ENCODE data around the gene DMPK. TPM values are rescaled to one million over a fixed set of nuclear protein-coding genes. Genes with fewer than 3 reads are reported as not detected.

The DMPK gene
- total RNA-seq, 6 donors from 2014 or later, result 24.2 to 192 (median 43.8) TPM

- H3K36me3 ChIP-seq, result peaks cover 0 to 44% (median 26%) of the 10 kb centered on the region in 4 donors
- DNase-seq, result no peak
- peak overlapping the region in 3 of 4 donors; percentile 47 to 58 (median 55) for H3K4me3 ChIP-seq
- H3K9me3 ChIP-seq, result no peaks in the 10 kb centered on the region
- WGBS, 2 donors, result 64 to 72% methylated on average over 18 to 19 of the region's 26 CpGs
- peaks cover 35 to 57% (median 43%) of the 10 kb centered on the region in 4 donors for H3K4me1 ChIP-seq
- peak overlapping the region; percentile 75 to 84 (median 82) for H3K27ac ChIP-seq
- peak in 1 of 2 donors; percentile 28 for ATAC-seq (ENCODE audit: low FRiP score in 2 of 2)
- TF ChIP-seq POLR2AphosphoS5 (IDR thresholded peaks at IDR 0.05) (peak; percentile 13 to 25), EP300 (IDR thresholded peaks at IDR 0.05) (no peak)
- H3K27me3 ChIP-seq, result no peaks in the 10 kb centered on the region
Measured at GRCh38 chr19:45782820-45783785, 813 bp upstream of the DMPK start.

- DNase-seq (peak; percentile 48 to 86), ATAC-seq (ENCODE audit: low FRiP score in 2 of 2) (peak in 1 of 2 donors; percentile 23)
- TF ChIP-seq EP300 (IDR thresholded peaks at IDR 0.05) (no peak), CTCF (IDR thresholded peaks at IDR 0.05) (no peak), POLR2AphosphoS5 (IDR thresholded peaks at IDR 0.05) (no peak), POLR2A (IDR thresholded peaks at IDR 0.05) (no peak)
- WGBS, 2 donors, result 42 to 70% methylated on average over 8 to 12 of the region's 17 CpGs
- Histone ChIP-seq H3K27ac (peak overlapping the region; percentile 75 to 84 (median 82)), H3K27me3 (no peaks in the 10 kb centered on the region), H3K9me3 (no peaks in the 10 kb centered on the region), H3K36me3 (peaks cover 0 to 44% (median 28%) of the 10 kb centered on the region in 4 donors), H3K4me1 (peaks cover 35 to 58% (median 43%) of the 10 kb centered on the region in 4 donors), H3K4me3 (peak overlapping the region; percentile 17 to 58 (median 51))
Measured at GRCh38 chr19:45781214-45782161, 802 bp downstream of the DMPK start.

GRCh38 chr19:45780448-45781213, 1.7 kb downstream of the DMPK start:
- Histone ChIP-seq H3K27me3 (no peaks in the 10 kb centered on the region), H3K4me1 (peaks cover 35 to 58% (median 43%) of the 10 kb centered on the region in 4 donors), H3K4me3 (peak overlapping the region in 3 of 4 donors; percentile 47 to 58 (median 55)), H3K27ac (peak overlapping the region in 3 of 4 donors; percentile 37 to 84 (median 82)), H3K36me3 (peaks cover 0 to 37% (median 21%) of the 10 kb centered on the region in 4 donors), H3K9me3 (no peaks in the 10 kb centered on the region)
- no peak for TF ChIP-seq POLR2AphosphoS5 (IDR thresholded peaks at IDR 0.05)
- TF ChIP-seq CTCF (IDR thresholded peaks at IDR 0.05), result no peak
- no peak for TF ChIP-seq EP300 (IDR thresholded peaks at IDR 0.05)
- TF ChIP-seq POLR2A (IDR thresholded peaks at IDR 0.05), result no peak
- DNase-seq, result no peak
- ATAC-seq (ENCODE audit: low FRiP score in 2 of 2), result no peak
- WGBS, 2 donors, result 38 to 45% methylated on average over 12 to 13 of the region's 13 CpGs

- DNase-seq (no peak), ATAC-seq (ENCODE audit: low FRiP score in 2 of 2) (no peak)
- 37 to 83% methylated on average over 2 to 4 of the region's 4 CpGs for WGBS, 2 donors
- Histone ChIP-seq H3K36me3 (peaks cover 0 to 32% (median 18%) of the 10 kb centered on the region in 4 donors), H3K27me3 (no peaks in the 10 kb centered on the region), H3K9me3 (no peaks in the 10 kb centered on the region), H3K4me3 (peak overlapping the region in 2 of 4 donors; percentile 55 to 58), H3K27ac (peak overlapping the region in 3 of 4 donors; percentile 37 to 84 (median 82)), H3K4me1 (peaks cover 35 to 58% (median 43%) of the 10 kb centered on the region in 4 donors)
- TF ChIP-seq CTCF (IDR thresholded peaks at IDR 0.05) (no peak), EP300 (IDR thresholded peaks at IDR 0.05) (no peak), POLR2A (IDR thresholded peaks at IDR 0.05) (no peak), POLR2AphosphoS5 (IDR thresholded peaks at IDR 0.05) (no peak)
Measured at GRCh38 chr19:45780146-45780447, 2.2 kb downstream of the DMPK start.
